ENCODE results near the gene ARID1B. TPM values are rescaled to one million over a fixed set of nuclear protein-coding genes. Genes with fewer than 3 reads are reported as not detected.

Gene ARID1B
- total and polyA plus RNA-seq, 2 experiments from 2014 or later, result 41.9 to 72.7 TPM

GRCh38 chr6:156795825-156796224 is 18.6 kb downstream of the ARID1B start:
- Histone ChIP-seq H3K27me3 (no peaks in the 10 kb centered on the region), H3K4me1 (ENCODE audit: low read depth) (peaks cover 33% of the 10 kb centered on the region), H3K27ac (peak overlapping the region; percentile 58), H3K36me3 (no peaks in the 10 kb centered on the region), H3K9me3 (ENCODE audit: low read depth) (no peaks in the 10 kb centered on the region), H3K4me3 (no peak overlapping the region)
- DNase-seq (ENCODE audit: low read depth in 1 of 2, low spot score in 1 of 2), result no peak
- no peak for TF ChIP-seq CTCF (IDR thresholded peaks at IDR 0.05; ENCODE audit: low read depth, low read length)

GRCh38 chr6:156796627-156797026 is 19.4 kb downstream of the ARID1B start:
- H3K4me1 ChIP-seq (ENCODE audit: low read depth), result peaks cover 28% of the 10 kb centered on the region
- H3K36me3 ChIP-seq, result no peaks in the 10 kb centered on the region
- no peaks in the 10 kb centered on the region for H3K9me3 ChIP-seq (ENCODE audit: low read depth)
- no peak overlapping the region for H3K4me3 ChIP-seq
- no peak for DNase-seq (ENCODE audit: low read depth in 1 of 2, low spot score in 1 of 2)
- no peak for TF ChIP-seq CTCF (IDR thresholded peaks at IDR 0.05; ENCODE audit: low read depth, low read length)
- H3K27me3 ChIP-seq, result no peaks in the 10 kb centered on the region
- H3K27ac ChIP-seq, result no peak overlapping the region

- Histone ChIP-seq H3K27me3 (no peaks in the 10 kb centered on the region), H3K4me1 (ENCODE audit: low read depth) (peaks cover 19% of the 10 kb centered on the region), H3K36me3 (no peaks in the 10 kb centered on the region), H3K27ac (no peak overlapping the region), H3K4me3 (no peak overlapping the region), H3K9me3 (ENCODE audit: low read depth) (no peaks in the 10 kb centered on the region)
- TF ChIP-seq CTCF (IDR thresholded peaks at IDR 0.05; ENCODE audit: low read depth, low read length), result no peak
- no peak for DNase-seq (ENCODE audit: low read depth in 1 of 2, low spot score in 1 of 2)
Observed at GRCh38 chr6:156797901-156798735, 20.9 kb downstream of the ARID1B start.

- no peak overlapping the region for H3K4me3 ChIP-seq
- no peak for DNase-seq (ENCODE audit: low read depth in 1 of 2, low spot score in 1 of 2)
- no peak for TF ChIP-seq CTCF (IDR thresholded peaks at IDR 0.05; ENCODE audit: low read depth, low read length)
- H3K27me3 ChIP-seq, result no peaks in the 10 kb centered on the region
- H3K9me3 ChIP-seq (ENCODE audit: low read depth), result no peaks in the 10 kb centered on the region
- H3K4me1 ChIP-seq (ENCODE audit: low read depth), result no peaks in the 10 kb centered on the region
- no peak overlapping the region for H3K27ac ChIP-seq
- no peaks in the 10 kb centered on the region for H3K36me3 ChIP-seq
Observed at GRCh38 chr6:156801712-156802111, 24.5 kb downstream of the ARID1B start.

GRCh38 chr6:156803353-156803752 is 26.2 kb downstream of the ARID1B start:
- H3K4me3 ChIP-seq, result no peak overlapping the region
- no peak overlapping the region for H3K27ac ChIP-seq
- H3K27me3 ChIP-seq, result no peaks in the 10 kb centered on the region
- no peak for DNase-seq (ENCODE audit: low read depth in 1 of 2, low spot score in 1 of 2)
- H3K36me3 ChIP-seq, result no peaks in the 10 kb centered on the region
- TF ChIP-seq CTCF (IDR thresholded peaks at IDR 0.05; ENCODE audit: low read depth, low read length), result no peak
- peaks cover 11% of the 10 kb centered on the region for H3K4me1 ChIP-seq (ENCODE audit: low read depth)
- H3K9me3 ChIP-seq (ENCODE audit: low read depth), result no peaks in the 10 kb centered on the region
